Peyer's patch (tissue), 4 donors: ENCODE measurements around the gene PDLIM1. TPM values are rescaled to one million over a fixed set of nuclear protein-coding genes. Genes with fewer than 3 reads are reported as not detected.

Source experiments
- DNase-seq, 3 donors: peaks; one replicate each; pipeline ENCODE4 v3.0.0-alpha.2; 2017 to 2019
- H3K27ac ChIP-seq, 4 donors: fragments of 200-600 bp; sonication (generic); one replicate each; pipeline ENCODE4 v1.5.1; 2016 to 2019
- H3K27me3 ChIP-seq, 2 donors: fragments of 200-600 bp; sonication (generic); one replicate each; pipeline ENCODE4 v1.5.1; 2019
- H3K36me3 ChIP-seq, 3 donors: fragments of 200-600 bp; sonication (generic); one replicate each; pipeline ENCODE4 v1.5.1; 2016 to 2019
- H3K4me1 ChIP-seq, 4 donors: fragments of 200-600 bp; sonication (generic); one replicate each; pipeline ENCODE4 v1.5.1; 2016 to 2019
- H3K4me3 ChIP-seq, 4 donors: fragments of 200-600 bp; sonication (generic); 1 replicate in 3 of 4; 2 replicates in 1 of 4; pipeline ENCODE4 v1.5.1; 2016 to 2019; ENCODE audit warnings: mild to moderate bottlenecking in 1 of 4
- H3K9me3 ChIP-seq, 4 donors: fragments of 200-600 bp; sonication (generic); one replicate each; pipeline ENCODE4 v1.5.1; 2016 to 2019; ENCODE audit warnings: mild to moderate bottlenecking in 1 of 4
- CTCF ChIP-seq, 6 experiments: fragments of 450-650 bp in 4 of 6; fragments of 200-600 bp in 2 of 6; sonication (generic) in 1 of 6; IDR thresholded peaks; one replicate each; pipeline ENCODE4 v1.5.1; 2017 to 2019; ENCODE audit warnings: antibody characterized with exemption in 6 of 6, mild to moderate bottlenecking in 3 of 6, moderate library complexity in 1 of 6
- POLR2A ChIP-seq, 2 donors: fragments of 450-650 bp; IDR thresholded peaks; one replicate each; pipeline ENCODE4 v1.5.1; 2017; ENCODE audit warnings: antibody characterized with exemption in 2 of 2, mild to moderate bottlenecking in 2 of 2, moderate library complexity in 2 of 2
- total RNA-seq, 4 donors: library from RNA; depleted of rRNA; stranded (reverse); fragments of >200 nt; gene quantifications; one replicate each; pipeline ENCODE4 v1.1.0, GENCODE V29; 2016

PDLIM1 gene
- total RNA-seq, 4 donors from 2014 or later, result 180 to 351 (median 240) TPM

DNA sequence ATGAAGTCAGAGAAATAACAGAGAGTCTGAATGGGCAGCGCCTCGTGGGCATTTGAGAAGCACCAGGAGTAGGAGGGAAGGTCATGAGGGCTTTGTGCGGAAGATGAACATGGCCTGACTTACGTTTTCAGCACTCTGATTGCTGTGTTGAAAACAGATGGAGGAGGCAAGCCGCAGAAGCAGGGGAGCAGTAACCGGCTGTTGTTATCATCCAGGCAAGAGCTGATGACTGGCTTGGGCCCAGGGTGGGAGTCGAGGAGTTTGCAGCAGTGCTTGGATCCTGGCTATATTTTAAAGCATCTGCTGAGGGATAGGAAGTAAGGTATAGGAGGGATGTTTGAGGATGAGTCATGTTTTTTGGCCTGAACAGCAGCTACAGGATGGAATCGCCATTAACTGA, 12.7 kb upstream of the PDLIM1 start:
- no peak overlapping the region for H3K4me3 ChIP-seq
- H3K27ac ChIP-seq, result no peak overlapping the region
- peaks cover 0 to 4% (median 0%) of the 10 kb centered on the region in 4 donors for H3K4me1 ChIP-seq
- no peaks in the 10 kb centered on the region for H3K36me3 ChIP-seq
- H3K9me3 ChIP-seq, result no peaks in the 10 kb centered on the region
- H3K27me3 ChIP-seq, result no peaks in the 10 kb centered on the region
- TF ChIP-seq POLR2A (IDR thresholded peaks at IDR 0.05) (no peak), CTCF (IDR thresholded peaks at IDR 0.05) (no peak)
- peak in 1 of 3 donors; percentile 34 for DNase-seq

- Histone ChIP-seq H3K27ac (no peak overlapping the region), H3K9me3 (no peaks in the 10 kb centered on the region), H3K36me3 (no peaks in the 10 kb centered on the region), H3K4me3 (no peak overlapping the region), H3K27me3 (no peaks in the 10 kb centered on the region), H3K4me1 (peaks cover 0 to 7% (median 1%) of the 10 kb centered on the region in 4 donors)
- no peak for DNase-seq
- TF ChIP-seq POLR2A (IDR thresholded peaks at IDR 0.05) (no peak), CTCF (IDR thresholded peaks at IDR 0.05) (no peak)
Measured at GRCh38 chr10:95300022-95300539, 9.3 kb upstream of the PDLIM1 start.

DNA sequence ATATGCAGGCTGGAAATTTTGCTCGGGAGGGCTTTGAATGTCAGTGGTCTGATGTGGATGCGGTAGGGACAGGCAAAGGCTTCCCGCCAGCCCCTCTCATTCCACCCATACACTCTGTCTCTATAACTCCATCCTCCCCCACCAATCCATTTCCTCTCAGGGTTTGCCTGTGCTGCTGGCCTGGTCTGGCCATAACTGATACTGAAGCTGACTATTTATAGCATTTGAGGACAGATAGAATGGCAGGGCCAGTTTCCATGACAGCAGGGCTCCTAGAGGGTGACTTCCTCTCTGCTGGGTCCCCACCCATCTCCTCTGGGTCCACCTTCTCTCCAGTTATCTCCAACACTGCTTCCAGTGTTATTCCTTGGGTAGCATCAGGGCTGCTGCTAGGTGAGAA, 6.6 kb upstream of the PDLIM1 start:
- Histone ChIP-seq H3K27me3 (no peaks in the 10 kb centered on the region), H3K4me3 (no peak overlapping the region), H3K36me3 (no peaks in the 10 kb centered on the region), H3K9me3 (no peaks in the 10 kb centered on the region), H3K4me1 (peaks cover 0 to 27% (median 12%) of the 10 kb centered on the region in 4 donors), H3K27ac (no peak overlapping the region)
- TF ChIP-seq POLR2A (IDR thresholded peaks at IDR 0.05), result no peak
- no peak for TF ChIP-seq CTCF (IDR thresholded peaks at IDR 0.05)
- DNase-seq, result no peak

- Histone ChIP-seq H3K36me3 (no peaks in the 10 kb centered on the region), H3K9me3 (no peaks in the 10 kb centered on the region), H3K4me1 (peaks cover 0 to 27% (median 14%) of the 10 kb centered on the region in 4 donors), H3K27me3 (no peaks in the 10 kb centered on the region), H3K27ac (no peak overlapping the region), H3K4me3 (no peak overlapping the region)
- TF ChIP-seq POLR2A (IDR thresholded peaks at IDR 0.05) (no peak), CTCF (IDR thresholded peaks at IDR 0.05) (no peak)
- DNase-seq, result no peak
Measured at GRCh38 chr10:95296764-95297163, 6.0 kb upstream of the PDLIM1 start.

GRCh38 chr10:95295031-95295755, 4.4 kb upstream of the PDLIM1 start:
- Histone ChIP-seq H3K27ac (peak overlapping the region; percentile 55 to 82 (median 71)), H3K4me1 (peaks cover 0 to 31% (median 17%) of the 10 kb centered on the region in 4 donors), H3K27me3 (no peaks in the 10 kb centered on the region), H3K36me3 (no peaks in the 10 kb centered on the region), H3K9me3 (no peaks in the 10 kb centered on the region), H3K4me3 (peak overlapping the region; percentile 26 to 43 (median 34))
- TF ChIP-seq CTCF (IDR thresholded peaks at IDR 0.05) (no peak), POLR2A (IDR thresholded peaks at IDR 0.05) (peak in 1 of 2 donors; percentile 23)
- DNase-seq, result peak; percentile 79 to 93 (median 89)
